Parathyroid adenoma (tissue), 2 donors: ENCODE data around the gene ZFR.
A peak's percentile ranks its signal among the peaks of the same experiment; 100 is the strongest.
"Not testable (repeated sequence)": the region's sequence is repeated elsewhere in the genome, so short reads cannot be mapped to it uniquely, and the experiment has no call there.

Source experiments
- H2AFZ ChIP-seq: fragments of 300-600 bp; sonication (generic); one replicate; pipeline ENCODE4 v1.7.0; 2017; ENCODE audit warnings: antibody characterized with exemption, mild to moderate bottlenecking
- H3K27ac ChIP-seq: fragments of 300-600 bp; sonication (generic); one replicate; pipeline ENCODE4 v1.7.0; 2017
- H3K27me3 ChIP-seq: fragments of 300-600 bp; sonication (generic); one replicate; pipeline ENCODE4 v1.7.0; 2017; ENCODE audit warnings: low read length; ENCODE audit not compliant: control insufficient read depth, insufficient read depth
- H3K36me3 ChIP-seq: fragments of 300-600 bp; sonication (generic); one replicate; pipeline ENCODE4 v1.7.0; 2017; ENCODE audit warnings: low read length; ENCODE audit not compliant: control insufficient read depth, insufficient read depth
- H3K4me1 ChIP-seq: fragments of 300-600 bp; sonication (generic); one replicate; pipeline ENCODE4 v1.7.0; 2017; ENCODE audit warnings: control low read depth
- H3K4me2 ChIP-seq: fragments of 300-600 bp; sonication (generic); one replicate; pipeline ENCODE4 v1.7.0; 2017; ENCODE audit warnings: low read length
- H3K4me3 ChIP-seq: fragments of 300-600 bp; sonication (generic); one replicate; pipeline ENCODE4 v1.7.0; 2017; ENCODE audit warnings: low read depth, low read length
- H3K79me2 ChIP-seq: fragments of 300-600 bp; sonication (generic); one replicate; pipeline ENCODE4 v1.7.0; 2017; ENCODE audit warnings: control low read depth
- H3K9ac ChIP-seq: fragments of 300-600 bp; sonication (generic); one replicate; pipeline ENCODE4 v1.7.0; 2017; ENCODE audit warnings: mild to moderate bottlenecking
- H3K9me3 ChIP-seq: fragments of 300-600 bp; sonication (generic); one replicate; pipeline ENCODE4 v1.7.0; 2017; ENCODE audit warnings: low read length; ENCODE audit not compliant: control insufficient read depth
- TF ChIP-seq, protein P1 (sequence below): fragments of 300-600 bp; sonication (generic); IDR thresholded peaks from one replicate; pipeline ENCODE4 v1.7.0; 2017; ENCODE audit warnings: antibody characterized with exemption, mild to moderate bottlenecking
- donor health status: primary hyperparathyroidism.

ZFR gene

DNA sequence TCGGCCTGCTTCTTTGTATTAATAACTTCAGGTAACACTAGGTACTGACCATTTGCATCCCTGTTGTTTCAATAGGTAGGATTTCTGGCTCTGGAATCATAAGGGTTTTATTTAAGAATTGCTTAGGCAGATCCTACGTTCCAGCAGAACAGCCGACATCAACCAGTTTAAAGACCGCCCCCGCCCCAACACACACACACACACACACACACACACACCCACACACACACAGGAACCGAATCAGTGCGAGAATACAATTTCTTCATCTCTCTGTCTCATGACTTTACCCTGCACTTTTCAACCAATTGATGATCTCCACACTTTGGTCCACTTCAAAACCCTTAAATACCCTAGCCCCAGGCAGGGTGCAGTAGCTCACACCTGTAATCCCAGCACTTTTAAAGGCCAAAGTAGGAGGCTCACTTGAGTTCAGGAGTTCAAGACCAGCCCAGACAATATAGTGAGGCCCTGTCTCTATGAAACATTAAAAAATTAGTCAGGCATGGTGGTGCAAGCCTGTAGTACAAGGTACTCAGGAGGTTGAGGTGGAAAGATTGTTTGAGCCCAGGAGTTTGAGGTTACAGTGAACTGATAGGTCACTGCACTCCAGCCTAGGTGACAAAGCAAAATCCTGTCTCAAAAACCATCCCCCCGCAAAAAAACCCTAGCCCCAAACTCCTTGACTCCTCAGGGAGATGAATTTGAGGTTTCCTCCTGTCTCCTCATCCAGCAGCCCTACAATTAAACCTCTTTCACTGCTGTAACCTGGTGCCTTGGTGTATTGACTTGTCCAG is 129.1 kb downstream of the ZFR start:
- TF ChIP-seq, protein P1, sequence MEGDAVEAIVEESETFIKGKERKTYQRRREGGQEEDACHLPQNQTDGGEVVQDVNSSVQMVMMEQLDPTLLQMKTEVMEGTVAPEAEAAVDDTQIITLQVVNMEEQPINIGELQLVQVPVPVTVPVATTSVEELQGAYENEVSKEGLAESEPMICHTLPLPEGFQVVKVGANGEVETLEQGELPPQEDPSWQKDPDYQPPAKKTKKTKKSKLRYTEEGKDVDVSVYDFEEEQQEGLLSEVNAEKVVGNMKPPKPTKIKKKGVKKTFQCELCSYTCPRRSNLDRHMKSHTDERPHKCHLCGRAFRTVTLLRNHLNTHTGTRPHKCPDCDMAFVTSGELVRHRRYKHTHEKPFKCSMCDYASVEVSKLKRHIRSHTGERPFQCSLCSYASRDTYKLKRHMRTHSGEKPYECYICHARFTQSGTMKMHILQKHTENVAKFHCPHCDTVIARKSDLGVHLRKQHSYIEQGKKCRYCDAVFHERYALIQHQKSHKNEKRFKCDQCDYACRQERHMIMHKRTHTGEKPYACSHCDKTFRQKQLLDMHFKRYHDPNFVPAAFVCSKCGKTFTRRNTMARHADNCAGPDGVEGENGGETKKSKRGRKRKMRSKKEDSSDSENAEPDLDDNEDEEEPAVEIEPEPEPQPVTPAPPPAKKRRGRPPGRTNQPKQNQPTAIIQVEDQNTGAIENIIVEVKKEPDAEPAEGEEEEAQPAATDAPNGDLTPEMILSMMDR = no peak
- no peaks in the 10 kb centered on the region for H3K9me3 ChIP-seq
- H3K27me3 ChIP-seq = no peaks in the 10 kb centered on the region
- no peak overlapping the region for H2AFZ ChIP-seq
- H3K4me2 ChIP-seq = no peak overlapping the region
- H3K27ac ChIP-seq = no peak overlapping the region
- H3K9ac ChIP-seq = no peak overlapping the region
- H3K4me1 ChIP-seq = no peaks in the 10 kb centered on the region
- peaks cover 15% of the 10 kb centered on the region for H3K79me2 ChIP-seq
- no peaks in the 10 kb centered on the region for H3K36me3 ChIP-seq
- H3K4me3 ChIP-seq = no peak overlapping the region

DNA sequence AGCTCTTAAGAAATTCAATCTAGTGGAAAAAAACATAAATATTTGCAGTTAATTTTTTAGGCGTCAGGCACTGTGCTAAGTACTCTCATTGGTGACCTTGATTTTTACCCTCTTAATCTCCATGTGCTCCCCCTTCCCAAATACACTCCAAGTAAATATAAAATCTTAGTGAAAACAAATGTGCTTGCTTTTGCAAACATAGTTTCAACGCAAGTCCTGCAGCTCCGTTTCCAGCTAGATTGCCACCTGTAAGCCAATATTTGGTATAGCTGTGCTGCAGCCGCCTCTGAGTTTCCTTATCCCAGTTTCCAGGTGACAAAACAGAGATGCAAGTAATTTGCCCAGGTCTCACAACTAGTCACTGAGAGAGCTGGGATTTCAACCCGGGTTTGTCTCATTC is 129.9 kb downstream of the ZFR start:
- Histone ChIP-seq H3K4me2 (no peak overlapping the region), H3K79me2 (peaks cover 23% of the 10 kb centered on the region), H3K4me3 (no peak overlapping the region), H3K9ac (no peak overlapping the region), H3K27me3 (no peaks in the 10 kb centered on the region), H3K27ac (no peak overlapping the region), H2AFZ (no peak overlapping the region), H3K36me3 (no peaks in the 10 kb centered on the region), H3K4me1 (no peaks in the 10 kb centered on the region), H3K9me3 (no peaks in the 10 kb centered on the region)
- TF ChIP-seq, protein P1 = no peak

DNA sequence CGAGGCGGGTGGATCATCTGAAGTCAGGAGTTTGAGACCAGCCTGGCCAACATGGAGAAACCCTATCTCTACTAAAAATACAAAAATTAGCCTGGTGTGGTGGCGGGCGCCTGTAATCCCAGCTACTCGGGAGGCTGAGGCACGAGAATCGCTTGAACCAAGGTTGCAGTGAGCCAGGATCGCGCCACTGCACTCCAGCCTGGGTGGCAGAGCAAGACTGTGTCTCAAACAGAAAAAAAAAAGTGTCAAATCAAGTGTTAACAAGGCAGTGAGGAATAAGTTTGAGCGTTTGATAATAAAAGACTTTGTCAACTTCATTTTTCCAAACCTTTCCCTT is 130.4 kb downstream of the ZFR start:
- H3K27me3 ChIP-seq, H2AFZ ChIP-seq, H3K4me1 ChIP-seq, H3K4me2 ChIP-seq, H3K9ac ChIP-seq, H3K27ac ChIP-seq, H3K9me3 ChIP-seq, H3K4me3 ChIP-seq, H3K36me3 ChIP-seq: not testable (repeated sequence)
- peaks cover 25% of the 10 kb centered on the region for H3K79me2 ChIP-seq

DNA sequence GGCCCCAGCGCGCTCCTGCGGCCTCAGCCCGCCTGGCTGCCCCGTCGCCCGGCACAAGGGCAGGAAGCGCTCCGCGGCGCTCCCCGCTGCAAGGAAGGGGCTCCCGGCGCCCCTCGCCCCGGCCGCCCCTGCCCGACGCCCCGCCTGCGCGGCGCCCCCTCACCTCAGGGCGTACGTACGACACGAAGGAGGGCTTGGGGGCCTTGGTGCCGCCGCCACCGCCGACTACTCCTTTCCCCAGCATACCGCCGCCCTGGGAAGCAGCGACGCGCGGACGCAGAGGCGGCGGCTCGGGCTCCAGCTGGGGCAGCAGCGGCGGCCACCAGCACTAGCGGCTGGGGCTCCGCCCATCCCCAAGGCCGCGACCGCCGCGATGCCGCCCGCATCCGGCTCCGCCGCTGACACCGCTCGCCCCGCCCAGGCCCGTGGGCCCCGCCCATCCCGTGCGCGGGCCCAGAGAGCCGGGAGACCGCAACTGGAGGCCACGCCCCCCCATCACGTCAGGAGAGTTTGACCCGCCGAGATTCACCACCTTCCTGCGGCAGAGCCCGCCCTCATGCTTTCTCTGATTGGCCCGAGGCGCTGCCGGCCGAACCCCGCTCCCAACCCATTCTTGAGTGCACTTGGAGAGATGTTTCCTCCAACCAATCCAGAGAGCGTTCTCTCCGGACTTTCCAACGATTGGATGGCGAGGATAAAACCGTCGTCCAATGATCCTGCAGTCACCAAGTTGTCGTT is 131.8 kb downstream of the ZFR start, which contains the start of gene MTMR12:
Gene MTMR12 (minus strand): TSS at position 345 of the 738 bp plus-strand sequence. CDS start 101 bp downstream, at position 244.
- Histone ChIP-seq H3K4me1 (no peaks in the 10 kb centered on the region), H3K27me3 (no peaks in the 10 kb centered on the region), H3K79me2 (peaks cover 34% of the 10 kb centered on the region), H3K4me3 (peak within 1 kb of the TSS; percentile 81), H2AFZ (peak within 1 kb of the TSS; percentile 96), H3K27ac (peak within 1 kb of the TSS; percentile 77), H3K9me3 (no peaks in the 10 kb centered on the region), H3K4me2 (peak within 1 kb of the TSS; percentile 78), H3K9ac (peak within 1 kb of the TSS; percentile 92), H3K36me3 (no peaks in the 10 kb centered on the region)
- TF ChIP-seq, protein P1 = no peak

DNA sequence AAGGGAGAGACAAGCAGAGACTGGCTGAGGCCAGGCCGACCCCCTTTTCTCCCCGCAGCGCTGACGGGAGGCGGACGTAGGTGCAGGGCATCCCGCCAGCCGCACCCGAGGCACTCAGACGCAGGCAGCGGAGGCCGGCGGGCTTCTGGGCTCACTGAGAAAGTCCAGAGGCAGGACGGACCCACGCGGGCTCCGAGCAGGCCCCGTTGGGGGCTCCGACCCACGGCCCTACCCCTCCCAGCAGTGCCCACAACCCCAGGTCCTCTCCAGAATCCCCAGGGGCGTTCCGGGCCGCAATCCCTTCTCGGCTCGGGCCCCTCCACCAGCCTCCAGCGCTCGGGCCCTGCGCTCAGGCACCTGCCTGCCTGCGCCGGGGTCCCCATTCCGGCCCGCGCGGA is 132.3 kb downstream of the ZFR start:
- H3K27ac ChIP-seq = peak overlapping the region; percentile 77

More for the DNA sequence above, 132.3 kb downstream of the ZFR start:
- TF ChIP-seq, protein P1 = no peak
- no peaks in the 10 kb centered on the region for H3K9me3 ChIP-seq
- H3K27me3 ChIP-seq = no peaks in the 10 kb centered on the region
- H3K79me2 ChIP-seq = peaks cover 39% of the 10 kb centered on the region
- H3K4me3 ChIP-seq = peak overlapping the region; percentile 81
- H3K4me1 ChIP-seq = no peaks in the 10 kb centered on the region
- no peaks in the 10 kb centered on the region for H3K36me3 ChIP-seq
- H3K4me2 ChIP-seq = peak overlapping the region; percentile 72
- peak overlapping the region; percentile 92 for H3K9ac ChIP-seq
- peak overlapping the region; percentile 84 for H2AFZ ChIP-seq
